Loucy (cell line): Measurements from ENCODE around the gene IER3.

Experiments
- H2AFZ ChIP-seq: fragments of 200-600 bp; sonication (generic); 2 replicates; pipeline ENCODE4 v1.6.0; 2016; ENCODE audit warnings: antibody characterized with exemption, mild to moderate bottlenecking, low read length, moderate library complexity
- H3F3A ChIP-seq: fragments of 200-600 bp; 2 replicates; pipeline ENCODE4 v1.6.0; 2016; ENCODE audit warnings: antibody characterized with exemption, low read depth, mild to moderate bottlenecking
- H3K27me3 ChIP-seq: fragments of 200-600 bp; sonication (generic); 2 replicates; pipeline ENCODE4 v1.6.1; 2014; ENCODE audit warnings: low read length, mild to moderate bottlenecking; ENCODE audit not compliant: insufficient read depth, poor library complexity, severe bottlenecking
- H3K36me3 ChIP-seq: fragments of 200-600 bp; sonication (generic); 2 replicates; pipeline ENCODE4 v1.6.1; 2016; ENCODE audit warnings: low read length; ENCODE audit not compliant: insufficient read depth
- H3K4me1 ChIP-seq: fragments of 200-600 bp; sonication (generic); 2 replicates; pipeline ENCODE4 v1.5.1; 2014; ENCODE audit warnings: low read length, mild to moderate bottlenecking; ENCODE audit not compliant: insufficient read depth, poor library complexity, severe bottlenecking
- H3K4me2 ChIP-seq: fragments of 200-600 bp; sonication (generic); 2 replicates; pipeline ENCODE4 v1.6.0; 2014; ENCODE audit warnings: antibody characterized with exemption, low read length, low read depth, mild to moderate bottlenecking; ENCODE audit not compliant: poor library complexity, severe bottlenecking
- H3K4me3 ChIP-seq: fragments of 200-600 bp; sonication (generic); 2 replicates; pipeline ENCODE4 v1.5.1; 2014; ENCODE audit warnings: low read length, mild to moderate bottlenecking, mixed read lengths; ENCODE audit not compliant: poor library complexity, severe bottlenecking
- H3K79me2 ChIP-seq: fragments of 200-600 bp; sonication (generic); 2 replicates; pipeline ENCODE4 v1.6.1; 2014; ENCODE audit warnings: low read length; ENCODE audit not compliant: insufficient read depth
- H3K9ac ChIP-seq: fragments of 200-600 bp; sonication (generic); 2 replicates; pipeline ENCODE4 v1.6.0; 2014; ENCODE audit warnings: mild to moderate bottlenecking, low read depth, low read length, moderate library complexity; ENCODE audit not compliant: poor library complexity, severe bottlenecking
- H3K9me2 ChIP-seq: fragments of 200-600 bp; sonication (generic); replicated peaks from 2 replicates; pipeline ENCODE4 v1.6.1; 2016; ENCODE audit warnings: low read depth, low read length, mixed read lengths
- H3K9me3 ChIP-seq: fragments of 200-600 bp; sonication (generic); 2 replicates; pipeline ENCODE4 v1.6.1; 2014; ENCODE audit warnings: mild to moderate bottlenecking, antibody characterized with exemption, low read length, low read depth; ENCODE audit not compliant: insufficient read depth
- H4K20me1 ChIP-seq: fragments of 200-600 bp; sonication (generic); 2 replicates; pipeline ENCODE4 v1.6.0; 2014; ENCODE audit warnings: antibody characterized with exemption, low read length, mild to moderate bottlenecking; ENCODE audit not compliant: insufficient read depth, poor library complexity, severe bottlenecking
- EZH2phosphoT487 ChIP-seq: fragments of 200-600 bp; IDR thresholded peaks from 2 replicates; pipeline ENCODE4 v1.6.1; 2018; ENCODE audit warnings: antibody characterized with exemption, mild to moderate bottlenecking, moderate library complexity, borderline replicate concordance
- TF ChIP-seq, protein P1 (sequence below): fragments of 200-600 bp; sonication (generic); conservative IDR thresholded peaks from 2 replicates; pipeline ENCODE4 v1.5.1; 2014; ENCODE audit warnings: mild to moderate bottlenecking, antibody characterized with exemption, low read length

The IER3 gene

DNA sequence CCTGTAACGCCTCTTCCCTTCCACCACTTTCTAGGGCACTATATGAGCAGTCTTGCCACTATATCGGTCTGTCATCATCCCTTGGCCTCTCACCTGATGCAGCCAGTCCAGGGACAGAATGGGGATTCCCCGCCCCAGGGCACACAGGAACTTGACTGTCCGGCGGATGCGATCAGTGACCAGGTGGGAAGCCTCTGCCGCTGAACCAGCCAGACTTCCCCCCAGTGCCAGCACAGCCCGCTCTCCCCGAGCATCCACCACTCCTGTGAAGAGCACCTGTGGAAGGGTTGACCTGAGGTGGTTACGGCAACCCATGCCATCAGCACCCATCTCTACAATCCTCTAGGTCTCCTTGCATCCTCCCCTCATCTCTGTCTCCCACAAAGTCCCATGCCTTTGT lies 41.3 kb downstream of the IER3 start:
- TF ChIP-seq EZH2phosphoT487: no peak
- TF ChIP-seq, protein P1, sequence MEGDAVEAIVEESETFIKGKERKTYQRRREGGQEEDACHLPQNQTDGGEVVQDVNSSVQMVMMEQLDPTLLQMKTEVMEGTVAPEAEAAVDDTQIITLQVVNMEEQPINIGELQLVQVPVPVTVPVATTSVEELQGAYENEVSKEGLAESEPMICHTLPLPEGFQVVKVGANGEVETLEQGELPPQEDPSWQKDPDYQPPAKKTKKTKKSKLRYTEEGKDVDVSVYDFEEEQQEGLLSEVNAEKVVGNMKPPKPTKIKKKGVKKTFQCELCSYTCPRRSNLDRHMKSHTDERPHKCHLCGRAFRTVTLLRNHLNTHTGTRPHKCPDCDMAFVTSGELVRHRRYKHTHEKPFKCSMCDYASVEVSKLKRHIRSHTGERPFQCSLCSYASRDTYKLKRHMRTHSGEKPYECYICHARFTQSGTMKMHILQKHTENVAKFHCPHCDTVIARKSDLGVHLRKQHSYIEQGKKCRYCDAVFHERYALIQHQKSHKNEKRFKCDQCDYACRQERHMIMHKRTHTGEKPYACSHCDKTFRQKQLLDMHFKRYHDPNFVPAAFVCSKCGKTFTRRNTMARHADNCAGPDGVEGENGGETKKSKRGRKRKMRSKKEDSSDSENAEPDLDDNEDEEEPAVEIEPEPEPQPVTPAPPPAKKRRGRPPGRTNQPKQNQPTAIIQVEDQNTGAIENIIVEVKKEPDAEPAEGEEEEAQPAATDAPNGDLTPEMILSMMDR: no peak
- no peaks in the 10 kb centered on the region for H3K9me3 ChIP-seq
- no peak overlapping the region for H3K4me2 ChIP-seq
- H2AFZ ChIP-seq: no peak overlapping the region
- no peaks in the 10 kb centered on the region for H4K20me1 ChIP-seq
- no peak overlapping the region for H3K9ac ChIP-seq
- no peaks in the 10 kb centered on the region; the same call in 1 of the 2 replicates for H3K79me2 ChIP-seq
- no peak overlapping the region for H3K4me3 ChIP-seq
- no peaks in the 10 kb centered on the region for H3K27me3 ChIP-seq
- no peaks in the 10 kb centered on the region for H3K4me1 ChIP-seq
- H3K36me3 ChIP-seq: peaks cover 31% of the 10 kb centered on the region; the same call in 1 of the 2 replicates
- no peaks in the 10 kb centered on the region for H3F3A ChIP-seq
- H3K9me2 ChIP-seq: no peaks in the 10 kb centered on the region

DNA sequence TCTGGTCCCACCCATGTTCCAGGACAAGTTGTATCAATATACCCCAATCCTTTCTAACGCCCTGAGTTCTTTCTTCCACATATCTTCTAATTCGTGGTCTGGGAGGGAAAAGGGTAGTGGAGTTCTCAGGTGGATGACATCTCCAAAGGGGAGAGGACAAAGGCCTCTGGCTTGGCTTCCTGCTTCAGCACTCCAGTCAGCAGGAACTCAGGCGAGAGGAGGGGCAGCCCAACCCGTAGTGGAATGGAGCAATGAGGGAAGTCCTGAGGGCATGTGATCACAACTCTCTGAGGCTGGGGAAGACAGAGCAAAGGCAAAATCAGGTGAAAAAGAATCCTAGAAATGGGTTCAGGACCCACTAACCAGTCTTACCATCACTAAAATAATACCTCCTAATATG lies 44.0 kb downstream of the IER3 start:
- Histone ChIP-seq H3K9me2 (no peaks in the 10 kb centered on the region), H3K9ac (no peak overlapping the region), H3K4me1 (no peaks in the 10 kb centered on the region), H3K4me3 (no peak overlapping the region), H3K79me2 (no peaks in the 10 kb centered on the region), H3K4me2 (no peak overlapping the region), H2AFZ (no peak overlapping the region), H4K20me1 (no peaks in the 10 kb centered on the region), H3K36me3 (peaks cover 21% of the 10 kb centered on the region; the same call in 1 of the 2 replicates), H3K27me3 (no peaks in the 10 kb centered on the region), H3F3A (no peaks in the 10 kb centered on the region), H3K9me3 (no peaks in the 10 kb centered on the region)
- TF ChIP-seq, protein P1: no peak
- TF ChIP-seq EZH2phosphoT487: no peak

DNA sequence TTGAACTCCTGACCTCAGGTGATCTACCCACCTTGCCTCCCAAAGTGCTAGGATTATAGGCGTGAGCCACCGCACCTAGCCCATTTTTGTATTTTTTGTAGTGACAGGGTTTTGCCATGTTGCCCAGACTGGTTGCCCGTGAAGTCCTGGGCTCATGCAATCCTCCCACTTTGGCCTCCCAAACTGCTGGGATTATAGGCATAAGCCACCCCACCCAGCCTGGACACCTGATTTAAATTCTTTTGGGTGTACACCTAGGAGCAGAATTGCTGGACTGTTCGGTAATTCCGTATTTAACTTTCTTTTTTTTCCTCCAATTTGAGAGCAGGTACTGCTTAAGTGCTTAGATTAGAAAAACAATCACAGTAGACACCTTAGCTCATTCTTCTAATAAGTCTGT lies 47.9 kb downstream of the IER3 start:
- no peak for TF ChIP-seq EZH2phosphoT487
- TF ChIP-seq, protein P1: no peak
- no peaks in the 10 kb centered on the region for H4K20me1 ChIP-seq
- no peak overlapping the region for H2AFZ ChIP-seq
- no peaks in the 10 kb centered on the region for H3K9me2 ChIP-seq
- no peaks in the 10 kb centered on the region for H3K9me3 ChIP-seq
- no peak overlapping the region for H3K9ac ChIP-seq
- H3F3A ChIP-seq: no peaks in the 10 kb centered on the region
- H3K4me3 ChIP-seq: no peak overlapping the region
- H3K4me1 ChIP-seq: peaks cover under 1% of the 10 kb centered on the region
- H3K4me2 ChIP-seq: no peak overlapping the region
- H3K27me3 ChIP-seq: no peaks in the 10 kb centered on the region
- peaks cover 6% of the 10 kb centered on the region; the same call in 1 of the 2 replicates for H3K36me3 ChIP-seq
- H3K79me2 ChIP-seq: no peaks in the 10 kb centered on the region
